GM19035 (cell line): ENCODE measurements around the gene SLC35A1.

Experiments used
- ATAC-seq: cut with Tn5 transposase; IDR thresholded peaks from one replicate; pipeline ENCODE4 v1.9.1; 2021; ENCODE audit not compliant: unreplicated experiment

Gene SLC35A1

DNA sequence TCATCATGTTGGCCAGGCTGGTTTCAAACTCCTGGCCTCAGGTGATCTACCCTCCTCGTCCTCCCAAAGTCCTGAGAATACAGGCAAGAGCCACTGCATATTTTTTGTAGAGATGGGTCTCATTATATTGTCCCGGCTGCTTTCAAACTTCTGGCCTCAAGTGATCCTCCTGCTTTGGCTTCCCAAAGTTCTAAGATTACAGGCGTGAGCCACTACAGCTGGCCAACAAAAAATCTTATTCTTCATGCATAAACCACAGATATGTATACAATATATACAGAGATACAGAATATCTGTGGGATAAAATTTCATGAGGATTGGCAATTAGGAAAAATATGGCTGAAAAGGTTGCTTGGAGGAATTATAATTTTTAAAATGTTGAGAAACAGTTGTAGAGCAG lies 49.9 kb downstream of the SLC35A1 start:
- no peak for ATAC-seq

DNA sequence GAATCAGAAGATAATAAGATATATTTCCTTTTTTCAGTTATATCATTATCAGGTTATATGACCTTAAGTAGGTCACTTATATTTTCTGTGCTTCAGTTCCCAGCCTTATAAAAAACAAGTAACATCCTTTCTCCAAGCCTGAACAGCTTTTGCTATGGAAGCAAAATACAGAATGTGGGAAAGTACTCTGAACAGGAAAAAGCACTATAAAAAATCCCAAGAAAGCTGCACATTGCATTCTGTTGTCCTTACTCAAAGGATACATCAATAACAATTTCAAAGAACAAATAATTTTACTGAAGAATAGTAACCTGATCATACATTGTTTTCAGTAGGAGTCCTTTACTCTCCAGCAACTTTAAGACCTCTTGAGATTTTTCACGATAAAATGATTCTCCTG lies 56.4 kb downstream of the SLC35A1 start:
- no peak for ATAC-seq

DNA sequence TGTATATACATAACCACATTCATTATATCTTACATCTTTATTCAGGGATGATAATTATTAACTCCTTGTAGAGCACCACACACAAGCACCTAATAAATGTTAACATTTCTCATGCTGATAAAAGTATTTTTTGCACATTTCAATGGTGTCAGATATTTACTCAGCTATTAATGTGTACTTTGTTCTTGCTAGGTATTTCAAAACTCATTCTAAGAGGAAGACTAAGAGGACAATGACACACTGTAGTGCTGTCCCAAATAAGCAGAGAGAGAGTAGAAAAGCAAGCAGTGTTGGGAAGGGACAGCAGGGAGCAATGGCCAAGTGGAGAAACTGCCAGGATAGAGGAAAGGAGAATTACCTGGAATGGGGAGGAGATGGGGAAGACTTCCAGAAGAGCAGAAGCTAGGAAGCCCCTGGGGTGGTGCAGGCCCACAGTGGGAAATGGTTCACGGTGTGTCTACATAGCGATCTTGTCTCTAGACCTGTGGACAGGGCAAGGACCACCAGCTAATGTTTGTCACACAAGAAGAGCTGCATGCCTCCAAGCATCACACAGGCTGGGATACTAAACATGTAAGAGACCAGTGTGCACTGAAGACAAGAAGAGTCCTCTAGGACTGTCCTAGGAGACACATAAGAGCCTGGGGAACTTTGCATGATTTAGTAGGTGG lies 61.7 kb downstream of the SLC35A1 start:
- ATAC-seq = no peak

DNA sequence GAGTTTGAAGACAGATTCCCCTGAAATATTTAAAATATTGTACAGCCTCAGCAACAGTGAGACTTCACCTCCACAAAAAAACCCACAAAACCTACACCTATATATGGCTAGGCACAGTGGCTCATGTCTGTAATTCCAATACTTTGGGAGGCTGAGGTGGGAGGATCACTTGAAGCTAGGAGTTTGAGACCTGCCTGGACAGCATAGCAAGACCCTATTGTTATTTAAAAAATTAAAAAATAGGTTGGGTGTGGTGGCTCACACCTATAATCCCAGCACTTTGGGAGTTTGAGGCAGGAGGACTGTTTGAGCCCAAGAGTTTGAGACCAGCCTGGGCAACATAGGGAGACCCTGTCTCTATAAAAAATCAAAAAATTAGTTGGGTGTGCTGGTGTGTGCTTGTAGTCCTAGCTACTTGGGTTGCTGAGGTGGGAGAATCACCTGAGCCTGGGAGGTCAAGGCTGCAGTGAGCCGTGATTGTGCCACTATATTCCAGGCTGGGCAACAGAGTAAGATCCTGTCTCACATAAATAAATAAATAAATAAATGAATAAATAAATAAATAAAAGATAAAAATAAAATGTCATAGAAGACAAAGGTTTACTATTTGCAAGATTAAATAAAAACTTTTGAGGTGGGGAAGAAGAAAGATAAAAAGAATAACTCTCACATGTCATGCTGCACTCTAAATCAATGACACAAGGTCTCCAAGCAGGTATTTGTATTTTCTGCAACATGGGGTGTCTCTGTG lies 65.9 kb downstream of the SLC35A1 start:
- ATAC-seq = no peak

DNA sequence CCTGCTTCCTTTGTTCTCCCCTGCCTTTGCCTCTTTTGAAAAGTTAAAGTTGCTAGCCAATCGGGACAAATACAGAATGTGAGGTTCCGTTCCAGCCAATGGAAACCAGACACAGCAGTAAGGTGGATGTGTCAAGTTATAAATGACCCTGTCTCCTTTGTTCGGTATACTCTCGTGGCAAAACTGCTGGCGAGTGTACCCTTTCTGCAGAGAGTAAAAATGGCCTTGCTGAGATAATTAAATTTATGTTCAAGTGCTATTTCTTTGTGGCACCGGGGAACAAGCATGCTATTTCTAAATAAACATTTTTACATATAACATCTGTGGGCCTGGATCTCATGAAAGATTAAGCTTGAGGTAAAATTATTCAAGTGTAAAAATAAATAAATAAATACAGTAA lies 66.8 kb downstream of the SLC35A1 start:
- no peak for ATAC-seq

DNA sequence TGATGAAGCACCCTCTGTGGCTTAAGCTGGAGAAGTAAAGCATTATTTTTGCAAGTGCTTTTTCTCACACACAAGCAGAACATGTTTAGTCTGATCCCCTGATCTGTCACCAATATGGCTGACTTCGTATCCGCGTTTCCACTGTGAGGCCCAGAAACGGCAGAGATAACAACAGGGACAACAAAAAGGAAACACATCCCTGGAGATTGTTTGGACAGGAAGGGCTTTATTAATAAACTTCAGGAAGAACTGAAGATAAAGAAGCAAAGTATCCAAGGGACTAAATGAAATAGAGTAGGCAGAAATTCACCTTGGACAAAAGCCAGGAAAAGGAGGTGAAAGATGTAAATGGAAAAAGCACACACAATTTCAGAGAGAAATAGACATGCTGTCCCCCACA lies 67.8 kb downstream of the SLC35A1 start:
- no peak for ATAC-seq

DNA sequence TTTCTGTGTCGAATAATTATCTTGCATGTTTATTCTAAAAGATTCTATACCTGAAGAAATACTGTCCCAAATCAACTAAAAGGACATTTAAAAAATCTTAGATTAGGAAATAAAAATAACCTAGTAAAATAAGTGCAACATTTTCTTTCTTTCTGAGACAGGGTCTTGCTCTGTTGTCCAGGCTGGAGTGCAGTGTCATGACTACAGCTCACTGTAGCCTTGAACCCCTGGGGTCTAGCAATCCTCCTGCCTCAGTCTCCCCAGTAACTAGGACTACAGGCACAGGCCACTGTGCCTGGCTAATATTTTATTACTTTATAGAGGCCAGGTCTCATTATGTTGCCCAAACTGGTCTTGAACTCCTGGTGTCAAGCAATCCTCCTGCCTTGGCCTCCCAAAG lies 68.3 kb downstream of the SLC35A1 start:
- ATAC-seq = no peak

DNA sequence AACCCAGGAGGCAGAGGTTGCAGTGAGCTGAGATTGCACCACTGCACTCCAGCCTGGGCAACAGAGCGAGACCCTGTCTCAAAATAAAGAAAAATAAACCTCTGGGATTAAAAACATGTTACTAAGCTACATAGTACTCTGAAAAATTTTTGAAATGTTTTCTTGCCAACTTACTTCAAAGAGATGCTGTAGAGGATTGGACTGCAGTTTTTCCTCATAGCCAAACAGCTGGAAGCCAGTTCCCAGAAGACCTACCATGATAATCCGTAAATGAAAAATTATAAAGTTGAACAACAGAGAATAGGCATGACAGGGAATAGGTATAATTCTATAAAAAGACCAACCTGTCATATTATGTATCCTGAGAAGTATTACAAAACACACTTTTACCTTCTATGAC lies 69.0 kb downstream of the SLC35A1 start:
- ATAC-seq = no peak

DNA sequence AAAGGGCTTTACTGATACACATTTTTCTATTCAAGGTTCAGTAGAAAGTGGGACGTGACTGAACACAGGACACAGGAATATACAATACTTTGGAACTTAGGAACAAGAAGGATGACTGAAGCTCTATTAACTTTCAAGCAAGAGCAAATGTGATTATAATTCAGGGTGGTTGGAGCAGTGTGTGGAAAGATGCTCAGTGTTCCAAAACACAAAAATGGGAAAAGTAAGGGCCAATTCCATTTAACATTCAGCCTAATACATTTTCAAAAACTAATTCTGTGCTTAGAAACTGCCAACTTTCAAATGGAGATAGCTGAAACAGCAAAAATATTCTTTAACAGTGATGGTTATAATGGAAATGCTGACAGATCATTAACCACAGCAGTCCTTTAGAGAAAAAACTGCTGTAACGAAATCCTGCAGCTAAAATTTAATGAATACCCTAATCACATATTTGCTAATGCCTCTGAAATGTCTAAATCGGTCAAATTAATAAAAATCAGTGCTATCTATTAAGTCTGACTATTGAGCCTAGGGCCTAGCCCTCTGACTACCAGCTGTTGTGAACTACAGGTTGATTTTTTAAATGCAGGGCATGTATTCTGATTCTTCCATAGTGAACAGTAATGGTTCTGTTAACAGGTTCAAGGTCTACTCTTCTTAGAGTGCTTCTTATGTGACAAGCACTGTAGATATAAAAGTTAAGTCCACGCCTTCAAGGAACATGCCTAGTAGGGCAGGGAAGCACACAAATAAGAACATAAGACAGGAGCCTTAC lies 71.1 kb downstream of the SLC35A1 start:
- ATAC-seq = no peak

DNA sequence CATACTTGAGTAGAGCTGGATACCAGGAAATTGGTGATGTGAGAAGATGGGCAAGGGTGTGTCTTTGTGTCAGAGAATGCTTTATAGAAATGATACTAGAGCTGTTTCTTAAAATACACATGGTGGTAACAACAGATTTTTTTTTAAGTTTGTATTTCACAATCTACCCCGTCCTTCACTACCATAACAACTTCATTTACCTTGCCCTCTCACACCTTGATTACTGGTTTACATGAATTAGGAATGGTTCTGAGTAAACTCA lies 71.6 kb downstream of the SLC35A1 start:
- no peak for ATAC-seq

DNA sequence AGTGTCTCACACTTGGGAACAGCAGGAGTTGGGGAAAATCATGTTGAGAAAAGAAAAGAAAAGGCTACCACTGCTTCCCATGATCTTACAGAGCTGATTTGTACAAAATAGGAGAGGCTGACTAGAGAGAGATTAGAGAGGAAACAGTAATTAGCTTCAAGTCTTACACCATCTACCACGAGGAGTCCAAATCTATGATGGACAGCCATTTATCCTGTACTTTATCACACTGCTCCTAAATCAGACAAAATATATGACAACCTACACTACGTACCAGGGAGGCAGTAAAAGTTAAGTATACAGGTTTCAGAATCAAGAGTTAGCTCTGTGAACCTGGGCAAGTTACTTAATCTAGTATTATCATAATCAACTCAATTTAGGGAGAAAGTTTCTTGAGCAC lies 79.0 kb downstream of the SLC35A1 start:
- ATAC-seq = no peak

DNA sequence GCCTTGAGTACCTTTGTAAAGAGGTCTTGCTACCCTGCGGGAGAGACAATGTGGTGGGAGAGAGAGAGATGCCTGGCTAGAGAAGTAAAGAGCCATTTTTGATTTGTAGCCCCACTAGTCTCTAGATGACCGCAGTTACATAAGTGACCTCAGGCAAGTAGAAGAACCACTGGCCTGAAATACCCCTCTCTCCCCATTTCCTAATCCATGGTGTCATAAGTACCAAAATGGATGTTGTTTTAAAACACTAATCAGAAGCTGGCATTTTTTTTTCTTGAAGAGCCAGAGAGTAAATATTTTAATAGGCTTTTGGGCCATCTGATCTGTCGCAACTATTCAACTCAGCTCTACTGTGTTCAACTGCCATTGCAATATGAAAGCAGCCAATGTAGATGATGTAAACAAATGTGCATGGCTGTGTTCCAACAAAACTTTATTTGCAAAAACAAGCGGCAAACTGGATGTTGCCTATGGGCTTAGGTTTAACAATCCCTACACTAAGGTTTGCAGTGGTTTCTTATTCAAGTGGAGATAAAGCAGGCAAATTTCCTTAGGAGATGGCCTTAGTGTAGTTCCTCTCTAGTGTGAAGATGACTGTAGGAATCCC lies 80.5 kb downstream of the SLC35A1 start:
- no peak for ATAC-seq

DNA sequence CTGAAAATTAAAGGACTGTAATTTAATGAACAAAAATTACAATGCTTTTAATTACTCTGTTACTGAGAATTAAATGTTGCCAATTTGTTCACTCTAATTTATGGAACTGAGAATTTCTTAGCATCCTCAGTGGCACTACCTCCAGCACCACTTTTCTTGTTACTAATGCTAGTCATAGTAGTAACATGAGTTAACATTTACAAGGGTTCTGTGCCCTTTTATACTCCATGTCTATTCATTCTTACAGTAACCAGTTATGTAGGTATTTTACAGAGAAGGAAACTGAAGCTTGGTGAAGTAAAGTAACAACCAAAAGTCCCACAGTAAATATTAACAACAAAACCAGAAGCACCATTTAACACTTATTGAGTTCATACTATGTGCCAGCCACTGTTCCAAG lies 82.7 kb downstream of the SLC35A1 start:
- no peak for ATAC-seq

DNA sequence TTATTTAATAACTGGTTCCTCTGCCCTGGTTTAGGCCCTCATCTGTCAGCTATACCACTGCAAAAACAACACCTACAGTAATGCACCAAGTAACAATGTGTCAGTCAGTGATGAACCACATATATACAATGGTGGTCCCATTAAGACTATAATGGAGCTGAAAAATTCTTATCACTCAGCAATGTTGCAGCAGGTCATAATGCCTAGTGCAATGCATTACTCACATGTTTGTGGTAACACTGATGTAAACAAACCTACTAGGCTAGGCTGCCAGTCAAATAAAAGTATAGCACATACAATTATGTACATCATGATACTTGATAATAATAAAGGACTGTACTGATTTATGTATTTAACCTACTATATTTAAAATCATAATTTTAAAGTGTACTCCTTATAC lies 85.7 kb downstream of the SLC35A1 start:
- ATAC-seq = no peak

DNA sequence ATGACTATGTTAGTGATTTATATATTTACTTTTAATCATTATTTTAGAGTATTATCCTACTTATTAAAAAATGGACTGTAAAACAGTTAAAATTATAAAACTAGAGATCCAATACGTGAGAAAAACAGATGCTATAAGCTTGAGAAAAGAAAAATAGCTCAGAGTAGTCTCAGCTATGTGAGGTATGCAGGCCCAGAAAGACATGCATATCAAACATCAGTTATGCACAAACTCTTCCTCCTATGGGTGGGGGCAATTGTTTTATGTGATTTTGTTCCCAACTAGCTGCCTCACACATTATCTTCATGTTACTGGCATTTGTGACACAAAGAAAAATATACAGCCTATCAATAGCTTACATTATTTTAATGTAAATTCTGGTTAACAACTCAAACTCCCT lies 88.2 kb downstream of the SLC35A1 start:
- ATAC-seq = no peak
